DMS 273 treated with DMSO at 0.1 percent for 48 hours (cell line): Measurements from ENCODE around the gene MMP2.

Source experiments
- DNase-seq: peaks from one replicate; lab custom pipeline; 2025; lab: John Stamatoyannopoulos, UW

MMP2 gene

DNA sequence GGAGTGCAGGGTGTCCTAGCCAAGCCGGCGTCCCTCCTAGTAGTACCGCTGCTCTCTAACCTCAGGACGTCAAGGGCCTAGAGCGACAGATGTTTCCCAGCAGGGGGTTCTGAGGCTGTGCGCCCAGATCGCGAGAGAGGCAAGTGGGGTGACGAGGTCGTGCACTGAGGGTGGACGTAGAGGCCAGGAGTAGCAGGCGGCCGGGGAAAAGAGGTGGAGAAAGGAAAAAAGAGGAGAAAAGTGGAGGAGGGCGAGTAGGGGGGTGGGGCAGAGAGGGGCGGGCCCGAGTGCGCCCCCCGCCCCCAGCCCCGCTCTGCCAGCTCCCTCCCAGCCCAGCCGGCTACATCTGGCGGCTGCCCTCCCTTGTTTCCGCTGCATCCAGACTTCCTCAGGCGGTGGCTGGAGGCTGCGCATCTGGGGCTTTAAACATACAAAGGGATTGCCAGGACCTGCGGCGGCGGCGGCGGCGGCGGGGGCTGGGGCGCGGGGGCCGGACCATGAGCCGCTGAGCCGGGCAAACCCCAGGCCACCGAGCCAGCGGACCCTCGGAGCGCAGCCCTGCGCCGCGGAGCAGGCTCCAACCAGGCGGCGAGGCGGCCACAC lies at the start of gene MMP2:
MMP2 (plus strand) TSS at position 372 of the 603 bp plus-strand sequence. CDS start 282 bp downstream, outside the sequence.
- peak; percentile 36 for DNase-seq

DNA sequence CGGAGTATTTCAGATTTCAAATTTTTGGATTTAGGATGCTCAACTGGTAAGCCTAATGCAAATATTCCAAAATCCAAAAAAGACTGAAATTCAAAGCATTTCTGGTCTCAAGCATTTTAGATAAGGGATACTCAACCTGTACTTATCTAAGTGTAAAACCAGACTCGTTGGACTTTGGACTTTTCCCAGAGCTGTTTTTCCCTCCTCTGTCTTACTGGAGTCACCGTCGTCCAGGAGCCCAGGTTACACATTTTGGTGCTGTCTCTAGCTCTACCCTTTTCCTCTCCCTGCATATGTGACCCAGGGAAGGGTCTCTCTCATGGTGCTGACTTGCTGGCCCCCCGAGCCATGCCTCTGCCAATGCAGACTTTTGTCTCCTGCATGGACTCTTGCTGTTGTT lies 46.0 kb upstream of the MMP2 start:
- no peak for DNase-seq

DNA sequence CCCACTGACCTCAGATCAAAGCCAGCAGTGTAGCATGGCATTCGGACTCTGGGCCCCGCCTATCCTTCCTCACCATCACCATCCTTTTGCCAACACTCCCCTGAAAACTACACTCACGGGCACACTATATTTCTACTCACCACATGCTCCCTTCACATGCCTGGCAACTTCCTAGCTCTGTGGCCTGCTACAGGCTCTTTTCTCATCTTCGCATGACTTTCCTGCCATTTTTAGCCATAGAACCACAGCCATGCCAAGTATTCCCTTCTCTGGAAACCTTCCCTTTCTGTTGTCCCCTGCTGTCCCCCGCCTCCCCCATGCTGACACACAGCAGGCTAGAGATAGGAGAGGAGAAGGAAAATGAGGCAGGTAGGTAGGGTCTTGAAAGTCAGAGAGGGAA lies 45.5 kb upstream of the MMP2 start:
- no peak for DNase-seq

DNA sequence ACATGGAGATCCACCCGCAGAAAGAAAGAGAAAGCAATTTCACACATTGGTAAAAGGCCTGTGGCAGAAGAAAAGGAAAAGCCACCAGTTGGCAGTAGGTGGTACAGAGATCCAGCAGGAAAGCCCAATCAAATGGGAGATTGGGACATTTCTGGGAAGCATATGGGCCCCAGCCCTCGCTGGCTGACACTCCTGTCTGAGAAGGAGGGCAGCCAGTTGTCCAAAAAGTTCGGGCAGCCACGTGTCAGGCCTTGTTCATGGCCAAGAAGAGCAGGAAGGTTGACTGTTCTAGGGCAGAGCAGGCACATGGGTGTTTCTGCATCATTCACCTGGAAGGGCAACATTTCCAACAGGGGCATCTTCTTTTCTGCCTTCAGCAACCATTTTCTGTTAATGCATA lies 45.0 kb upstream of the MMP2 start:
- no peak for DNase-seq

DNA sequence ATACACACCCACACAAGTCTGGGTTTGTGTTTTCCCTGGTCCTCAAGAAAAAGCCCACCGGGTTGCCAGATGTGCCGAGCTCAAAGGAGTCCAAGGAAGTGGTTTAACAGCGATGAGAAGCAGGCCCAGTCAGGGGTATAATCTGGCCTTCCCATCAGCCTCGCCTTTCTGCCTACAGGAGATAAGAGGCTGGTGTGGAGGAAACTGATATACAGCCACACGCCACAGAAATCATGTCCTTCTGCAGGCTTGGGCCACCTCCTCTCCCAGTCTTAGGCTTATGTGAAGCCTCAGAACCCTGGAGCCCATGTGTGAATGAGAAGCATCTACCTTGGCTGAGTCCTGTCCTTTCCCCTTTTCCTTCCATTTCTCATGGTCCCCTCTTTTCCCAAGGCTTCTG lies 43.6 kb upstream of the MMP2 start:
- DNase-seq: no peak

DNA sequence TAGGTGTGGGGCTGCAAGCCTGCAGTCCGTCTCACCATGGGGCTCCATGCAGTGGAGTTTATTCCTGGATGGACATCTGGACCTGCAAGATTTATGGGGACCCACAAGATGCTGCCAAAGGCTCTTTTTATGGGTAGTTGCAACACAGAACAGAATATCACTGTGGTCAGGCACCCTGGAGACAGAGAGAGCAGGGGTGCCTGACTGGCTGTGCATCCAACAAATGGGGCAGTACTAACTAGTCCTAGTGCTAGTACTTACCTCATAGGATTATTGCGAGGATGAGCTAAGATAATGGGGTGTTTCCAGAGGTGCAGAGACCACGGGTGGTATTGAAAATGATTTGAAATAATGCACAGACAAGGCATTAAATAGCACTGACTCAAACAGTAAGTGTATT lies 42.4 kb upstream of the MMP2 start:
- DNase-seq: no peak

DNA sequence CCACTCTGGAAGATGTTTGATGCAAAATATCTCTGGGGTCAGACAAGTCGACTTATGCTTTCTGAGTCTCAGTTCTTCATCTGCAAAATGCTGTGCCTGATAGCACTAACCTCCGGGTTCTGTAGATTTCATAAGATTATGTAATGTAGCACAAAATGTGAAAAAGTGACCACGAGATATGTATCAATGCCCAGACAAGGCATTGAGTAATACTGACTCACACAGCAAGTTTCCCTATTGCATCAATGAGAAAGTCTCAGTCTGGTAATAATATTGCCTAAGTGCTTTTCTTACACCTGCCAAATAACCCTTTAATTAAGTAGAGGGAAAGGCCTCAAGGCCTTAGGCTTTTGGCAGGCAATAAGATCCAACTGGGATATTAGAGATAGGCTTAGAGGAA lies 41.4 kb upstream of the MMP2 start:
- no peak for DNase-seq

DNA sequence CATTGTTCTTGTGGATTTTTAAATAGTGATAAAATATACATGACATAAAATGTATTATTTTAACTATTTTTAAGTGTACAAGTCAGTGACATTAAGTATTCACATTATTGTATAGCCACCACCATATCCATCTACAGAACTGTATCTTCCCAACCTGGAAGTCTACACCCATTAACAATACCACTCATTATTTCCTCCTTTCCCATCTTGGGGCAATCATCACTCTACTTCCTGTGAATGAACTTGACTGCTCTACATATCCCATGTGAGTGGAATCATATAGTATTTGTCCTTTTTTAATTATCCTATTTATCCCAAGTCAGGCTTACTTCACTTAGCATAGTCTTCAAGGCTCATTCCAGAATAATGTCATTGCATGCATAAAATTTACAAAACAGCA lies 40.7 kb upstream of the MMP2 start:
- DNase-seq: no peak

DNA sequence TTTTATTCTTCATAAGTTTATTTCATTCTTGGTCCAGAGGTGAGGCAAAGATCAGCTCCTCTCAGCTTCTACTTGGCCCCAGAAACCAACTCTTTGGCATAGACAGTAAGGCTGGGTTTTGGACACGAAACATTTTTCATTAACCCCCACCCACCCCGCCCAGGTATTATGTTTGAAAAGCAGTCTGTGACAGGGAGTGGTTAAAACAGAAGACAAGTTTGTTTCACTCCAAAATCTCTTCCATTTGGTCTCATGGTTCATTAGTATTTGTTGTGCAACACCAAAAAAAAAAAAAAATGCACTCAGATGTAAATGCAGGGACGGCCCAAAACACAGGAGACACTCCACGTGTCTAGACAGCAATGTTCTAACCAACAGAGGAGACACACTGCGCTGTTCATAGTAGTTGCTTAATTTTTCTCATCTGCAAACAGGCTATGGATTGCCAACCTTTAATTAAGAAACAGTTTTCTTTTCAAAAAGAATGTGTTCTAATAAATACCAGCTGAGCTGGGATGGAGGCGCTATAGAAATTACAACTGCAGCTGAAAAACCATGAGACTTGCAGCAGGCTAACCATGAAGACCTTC lies 39.8 kb upstream of the MMP2 start:
- DNase-seq: no peak

DNA sequence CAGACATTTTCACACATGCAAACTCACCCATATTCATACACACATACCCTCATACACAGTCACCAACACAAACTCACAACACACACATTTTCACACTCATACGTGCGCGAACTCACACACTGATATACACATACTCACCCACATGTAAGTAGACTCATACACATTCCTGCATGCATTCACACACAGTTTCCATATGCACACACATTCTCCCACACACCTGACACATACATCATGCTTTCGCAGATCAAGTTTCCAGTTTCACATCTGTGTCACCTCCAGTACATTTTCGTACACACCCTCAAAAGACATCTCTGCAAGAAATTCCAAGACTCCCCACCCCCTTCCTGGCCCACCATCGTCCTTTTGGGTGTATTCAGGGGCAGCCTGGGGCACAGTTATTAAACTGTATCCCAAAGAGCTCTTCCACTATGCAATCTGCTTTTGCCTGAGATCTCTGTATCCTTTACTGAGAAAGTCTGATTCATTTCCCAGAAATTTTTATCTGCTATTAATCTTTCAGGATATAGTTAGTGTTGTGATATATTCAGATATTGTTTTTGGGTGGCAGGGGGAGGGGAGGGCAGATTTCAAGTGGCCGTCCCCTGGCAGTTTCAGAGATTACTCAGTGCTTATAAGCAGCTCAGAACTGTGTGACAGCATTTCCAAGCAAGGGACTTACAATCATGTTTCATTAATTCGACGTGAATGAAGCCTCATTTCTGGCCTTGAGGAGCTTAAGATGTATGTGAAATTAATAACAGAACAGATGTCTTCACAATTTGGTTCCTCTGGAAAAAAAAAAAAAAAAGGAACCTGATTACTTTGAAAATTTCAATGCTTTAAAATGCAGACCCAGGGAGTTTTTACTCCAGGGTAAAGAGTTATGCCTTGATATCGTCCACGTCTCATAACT lies 35.3 kb upstream of the MMP2 start:
- no peak for DNase-seq

DNA sequence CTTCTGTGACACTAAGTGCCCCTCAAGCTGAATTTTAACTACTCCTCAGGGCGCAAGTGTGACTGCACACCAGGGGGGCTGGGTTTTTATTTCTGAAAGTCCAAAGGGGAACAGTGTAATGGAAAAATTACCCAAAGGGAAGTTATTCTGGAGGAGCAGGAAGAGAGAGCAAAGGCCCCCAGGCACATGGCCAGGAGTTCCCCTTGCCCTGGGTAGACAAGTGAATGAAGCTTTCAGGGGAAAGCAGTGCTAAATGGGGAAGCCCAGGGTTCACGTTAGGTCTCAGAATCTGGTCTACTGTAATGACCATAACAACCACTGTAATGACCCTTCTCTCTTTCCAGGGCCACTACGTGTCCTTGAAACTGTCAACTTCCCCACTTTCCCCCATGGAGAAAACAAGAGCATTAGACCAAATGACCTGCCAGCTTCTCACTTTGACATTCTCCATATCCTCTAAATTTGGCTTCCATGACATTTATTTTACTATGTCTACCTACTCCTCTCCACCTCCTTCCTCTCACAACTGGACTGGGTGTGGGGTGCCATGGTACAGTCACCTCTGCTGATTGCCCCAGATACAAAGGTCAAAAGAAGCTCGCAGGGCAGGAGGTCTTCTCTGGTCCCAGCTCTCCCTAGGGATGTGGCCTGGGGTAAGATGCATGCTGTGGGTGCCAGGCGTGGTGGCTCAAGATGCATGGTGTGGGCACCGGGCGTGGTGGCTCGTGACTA lies 34.1 kb upstream of the MMP2 start:
- DNase-seq: no peak

DNA sequence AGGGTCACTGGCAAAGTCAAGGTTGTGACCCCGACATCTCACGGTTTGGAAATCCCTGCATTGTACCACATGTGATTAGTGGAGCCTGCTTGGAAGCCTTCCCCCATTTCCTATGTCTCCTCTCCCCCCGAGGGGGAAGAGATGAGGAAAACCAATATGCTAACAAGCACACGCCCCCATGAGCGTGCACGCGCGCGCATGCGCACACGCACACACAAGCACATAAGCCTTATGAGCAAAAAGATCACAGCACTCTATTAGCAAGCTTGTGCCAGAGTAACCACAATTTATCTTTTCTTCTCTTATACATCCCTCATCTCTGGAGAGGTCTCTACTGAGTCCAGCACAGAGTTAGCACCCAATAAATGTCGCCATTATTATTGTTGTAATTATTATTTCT lies 31.8 kb upstream of the MMP2 start:
- no peak for DNase-seq

DNA sequence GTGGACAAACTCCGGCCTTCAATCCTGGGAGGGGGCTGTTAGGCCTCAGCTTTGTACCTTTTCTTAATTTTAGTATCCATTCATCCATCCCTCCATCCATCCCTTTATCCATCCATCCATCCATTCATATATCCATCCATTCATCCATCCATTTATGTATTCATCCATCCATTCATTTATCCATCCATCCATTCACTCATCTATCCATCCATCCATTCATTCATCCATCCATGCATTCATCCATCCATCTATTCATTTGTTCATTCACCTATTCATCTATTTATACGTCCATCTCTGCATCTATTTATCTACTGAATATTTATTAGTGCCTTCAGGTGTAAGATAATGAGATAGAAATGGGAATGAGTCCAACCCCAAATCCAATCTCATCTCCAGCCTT lies 26.0 kb upstream of the MMP2 start:
- DNase-seq: no peak

DNA sequence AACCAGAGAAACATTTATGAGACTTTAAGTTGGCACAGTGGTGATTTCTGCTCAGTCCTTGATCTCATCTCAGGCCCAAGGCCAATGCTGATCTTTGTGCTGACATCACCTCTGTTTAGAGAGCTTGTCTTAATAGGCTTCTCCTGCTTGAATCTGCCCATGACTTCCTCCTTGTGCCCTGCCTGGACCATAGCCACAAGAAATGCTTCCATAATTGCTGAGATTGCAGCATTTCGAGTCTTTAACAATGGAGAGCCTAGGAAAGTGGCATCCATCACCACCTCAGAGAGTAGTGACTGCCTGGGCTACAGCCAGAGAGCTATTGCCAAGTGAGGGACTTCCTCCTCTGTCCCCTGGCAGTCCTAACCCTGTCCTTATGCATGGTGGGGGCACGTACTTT lies 25.1 kb upstream of the MMP2 start:
- DNase-seq: no peak

DNA sequence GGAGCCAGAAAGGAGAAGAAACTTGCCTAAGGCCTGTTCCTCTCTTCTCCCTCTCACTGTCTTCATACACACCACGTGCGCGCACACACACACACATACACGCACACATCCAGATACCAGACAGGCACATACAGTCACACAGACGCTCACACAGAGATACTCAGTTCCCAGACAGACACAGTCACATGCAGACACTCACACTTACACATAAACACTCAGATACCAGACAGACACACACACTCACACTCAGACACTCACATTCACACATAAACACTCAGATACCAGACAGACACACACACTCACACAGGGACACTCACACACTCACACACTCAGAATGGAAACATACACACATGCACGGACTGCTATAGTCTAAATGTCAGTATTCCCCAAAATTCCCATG lies 24.1 kb upstream of the MMP2 start:
- no peak for DNase-seq

DNA sequence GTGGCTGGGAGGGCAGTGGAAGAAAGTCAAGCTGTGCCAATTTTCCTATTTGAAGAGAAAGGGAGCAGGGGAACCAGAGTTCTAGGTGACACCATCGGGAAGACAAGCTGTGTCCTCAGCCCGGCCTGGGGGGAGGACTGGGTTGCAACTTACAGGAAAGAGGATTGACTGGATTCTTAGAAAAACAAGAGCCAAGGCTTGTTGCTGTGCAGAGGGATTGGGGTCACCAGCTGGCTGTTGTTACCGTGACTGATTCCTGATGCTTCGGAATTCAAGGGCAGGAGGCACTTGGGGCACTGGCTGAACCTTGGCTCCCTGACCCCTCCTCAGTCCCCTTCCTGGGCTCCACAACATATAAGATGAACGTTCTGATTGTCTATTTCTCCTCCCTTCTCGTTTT lies 16.8 kb upstream of the MMP2 start:
- DNase-seq: no peak

DNA sequence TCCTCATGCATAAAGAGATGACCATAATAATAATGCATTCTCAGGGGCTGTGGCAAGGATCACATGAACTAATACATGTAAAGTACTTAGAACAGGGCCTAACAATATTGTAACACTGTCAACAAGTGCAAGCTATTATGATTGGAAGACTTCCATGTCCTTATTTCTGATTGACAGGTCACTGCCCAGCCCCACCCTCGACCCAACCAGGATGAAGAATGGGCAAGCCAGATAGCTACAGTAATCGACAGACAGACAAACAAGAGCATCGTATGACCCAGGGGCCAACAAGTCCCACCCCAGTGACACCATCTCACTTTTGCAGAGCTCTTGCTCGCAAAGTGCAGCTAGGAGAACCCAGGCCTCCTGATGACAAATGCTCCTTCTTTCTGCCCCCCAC lies 14.6 kb upstream of the MMP2 start:
- no peak for DNase-seq

DNA sequence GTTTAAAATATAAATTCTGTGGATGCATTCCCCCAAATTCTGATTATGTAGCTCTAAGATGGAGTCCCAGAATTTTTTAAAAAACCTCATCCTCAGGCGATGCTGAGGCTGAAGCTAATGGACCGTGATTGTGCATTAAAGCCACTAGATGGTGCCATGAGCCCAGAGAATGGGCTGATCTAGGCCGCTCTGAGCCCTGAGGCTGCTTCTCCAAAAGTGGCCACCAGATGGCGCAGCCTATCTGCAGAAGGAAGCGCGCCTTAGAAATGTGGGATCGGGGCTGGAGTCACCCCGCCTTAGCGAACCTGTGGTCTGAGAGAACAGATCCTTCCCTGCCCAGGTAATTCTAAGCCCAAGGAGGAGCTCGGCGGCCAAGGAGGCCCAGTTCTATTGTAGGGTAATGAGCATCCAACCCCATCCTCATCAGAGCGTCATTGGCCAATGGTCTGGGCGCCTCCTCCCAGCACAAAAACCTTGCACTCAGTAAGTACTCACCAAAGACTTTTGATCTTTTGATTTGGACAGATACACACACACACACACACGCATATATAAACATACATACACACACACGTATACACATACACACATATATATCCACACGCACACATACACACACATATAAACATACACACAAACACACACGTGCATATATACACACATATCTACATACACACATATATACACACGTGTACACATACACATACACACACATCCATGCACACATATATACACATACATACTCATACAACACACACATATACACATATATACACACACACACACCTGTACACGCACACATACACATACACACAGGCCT lies 13.7 kb upstream of the MMP2 start:
- DNase-seq: peak; percentile 43

DNA sequence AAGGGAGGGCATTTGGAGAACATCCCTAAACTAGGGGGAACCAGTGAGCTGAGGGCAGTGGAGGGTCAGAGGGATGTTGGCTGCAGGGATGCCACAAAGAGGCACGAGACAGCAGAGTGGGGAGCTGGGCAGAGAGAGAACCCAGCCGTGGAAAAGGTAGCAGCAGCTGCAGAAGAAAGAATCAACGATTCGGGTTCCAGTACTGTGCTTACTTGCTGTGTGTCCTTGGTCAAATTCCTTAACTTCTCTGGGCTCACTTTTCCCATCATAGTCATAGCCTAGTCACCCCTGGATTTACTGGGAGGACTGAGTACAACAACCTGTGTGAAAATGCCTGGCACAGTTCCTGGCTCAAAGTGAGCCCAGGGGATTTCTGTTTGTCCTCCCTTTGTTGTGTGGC lies 12.8 kb upstream of the MMP2 start:
- DNase-seq: no peak

DNA sequence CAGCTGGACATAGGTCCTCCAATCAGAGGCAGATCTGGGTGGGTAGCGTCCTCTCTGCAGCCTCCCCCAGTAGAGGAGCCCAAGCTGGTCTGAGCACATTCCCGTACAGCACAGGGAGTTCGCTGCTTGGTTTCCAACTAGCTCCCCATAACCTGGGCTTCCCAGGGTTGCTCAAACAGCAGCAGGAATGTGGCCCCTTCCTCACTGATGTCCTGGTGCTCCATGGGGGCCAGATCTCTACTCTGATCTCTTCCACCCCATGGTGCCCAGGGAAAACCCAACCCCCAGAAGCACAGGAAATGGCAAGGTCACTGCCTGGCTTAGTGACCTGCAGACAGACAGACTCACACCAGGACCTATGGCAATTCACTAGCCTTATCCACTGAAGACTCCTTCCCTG lies 11.1 kb upstream of the MMP2 start:
- no peak for DNase-seq

DNA sequence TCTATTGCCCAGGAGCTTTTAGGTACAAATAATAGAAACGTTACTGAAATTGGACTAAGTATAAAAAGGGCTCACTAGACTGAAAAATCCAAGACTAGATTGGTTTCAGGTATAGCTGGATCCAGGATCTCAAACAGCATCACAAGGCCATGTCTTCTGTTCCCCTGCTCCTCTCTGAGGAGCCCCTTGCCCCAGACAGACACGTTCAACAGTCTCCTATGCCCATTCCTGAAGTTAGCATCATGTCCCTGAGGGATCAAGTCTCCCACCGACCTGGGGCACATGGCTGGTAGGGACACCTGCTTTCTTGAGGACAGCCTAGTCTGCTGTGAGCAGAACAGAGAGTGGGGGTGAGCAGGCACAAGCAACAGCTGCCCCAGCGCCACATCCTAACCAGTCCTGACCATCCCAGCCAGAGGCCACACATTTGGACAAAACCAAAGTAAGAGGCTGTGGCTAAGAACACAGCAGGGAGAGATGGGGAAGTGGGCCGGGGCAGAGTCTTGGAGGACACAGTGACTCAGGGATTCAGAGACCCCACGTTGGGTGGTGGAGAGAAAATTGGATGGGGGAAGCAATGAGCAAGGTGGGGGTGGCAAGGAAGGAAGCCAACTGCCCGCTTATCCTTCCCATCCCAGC lies 10.5 kb upstream of the MMP2 start:
- DNase-seq: no peak
